NB4 (cell line): Measurements from ENCODE around the gene RAB14.

Experiments
- DNase-seq: peaks from one replicate; pipeline ENCODE4 v3.0.0; 2010; ENCODE audit warnings: low read depth
- H3K4me3 ChIP-seq: one replicate; pipeline ENCODE4 v1.5.1; 2011; ENCODE audit warnings: mild to moderate bottlenecking, low read depth, low read length, moderate library complexity
- MYC ChIP-seq: IDR thresholded peaks from 2 replicates; pipeline ENCODE4 v1.6.1; 2011; ENCODE audit warnings: low read depth, low read length
- POLR2A ChIP-seq: IDR thresholded peaks from 2 replicates; pipeline ENCODE4 v1.6.1; 2011; ENCODE audit warnings: mild to moderate bottlenecking; ENCODE audit not compliant: insufficient read length; ENCODE audit errors: extremely low read depth
- TF ChIP-seq, protein P1 (sequence below): IDR thresholded peaks from 2 replicates; pipeline ENCODE4 v1.6.1; 2011; ENCODE audit warnings: low read depth, low read length
- TF ChIP-seq, protein P2 (sequence below): IDR thresholded peaks from one replicate; pipeline ENCODE4 v1.5.1; 2012; ENCODE audit warnings: low read depth, low read length

Gene RAB14

DNA sequence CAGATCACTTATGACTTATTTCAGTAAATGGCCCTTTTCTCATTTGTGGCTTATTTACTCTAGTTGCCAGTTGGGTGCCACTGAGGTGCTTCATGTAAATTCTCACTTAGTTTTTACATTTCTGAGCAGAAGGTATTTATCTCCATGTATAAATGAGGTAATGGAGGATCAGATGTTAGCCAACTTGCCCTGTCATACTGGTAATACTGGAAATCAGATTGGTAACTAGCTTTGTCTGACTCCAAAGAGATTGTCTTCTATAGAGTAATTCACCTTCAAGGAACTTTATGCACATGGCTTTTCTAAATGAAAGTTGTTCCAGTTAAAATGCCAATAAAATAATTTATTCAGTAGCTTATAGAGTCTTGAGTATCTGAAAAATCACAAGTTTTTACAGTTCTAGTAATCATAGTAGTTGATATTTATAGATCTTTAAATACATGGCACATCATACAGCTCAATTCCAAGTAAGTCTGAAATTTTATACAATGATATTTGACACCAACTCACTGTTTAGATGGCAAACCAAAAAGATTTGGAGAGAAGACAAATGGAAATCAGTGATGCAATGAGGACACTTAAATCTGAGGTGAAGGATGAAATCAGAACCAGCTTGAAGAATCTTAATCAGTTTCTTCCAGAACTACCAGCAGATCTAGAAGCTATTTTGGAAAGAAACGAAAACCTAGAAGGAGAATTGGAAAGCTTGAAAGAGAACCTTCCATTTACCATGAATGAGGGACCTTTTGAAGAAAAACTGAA, 28.8 kb downstream of the RAB14 start:
- no peak overlapping the region for H3K4me3 ChIP-seq
- no peak for DNase-seq
- TF ChIP-seq POLR2A (no peak), MYC (no peak)
- TF ChIP-seq, protein P1, sequence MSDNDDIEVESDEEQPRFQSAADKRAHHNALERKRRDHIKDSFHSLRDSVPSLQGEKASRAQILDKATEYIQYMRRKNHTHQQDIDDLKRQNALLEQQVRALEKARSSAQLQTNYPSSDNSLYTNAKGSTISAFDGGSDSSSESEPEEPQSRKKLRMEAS, result no peak
- TF ChIP-seq, protein P2, sequence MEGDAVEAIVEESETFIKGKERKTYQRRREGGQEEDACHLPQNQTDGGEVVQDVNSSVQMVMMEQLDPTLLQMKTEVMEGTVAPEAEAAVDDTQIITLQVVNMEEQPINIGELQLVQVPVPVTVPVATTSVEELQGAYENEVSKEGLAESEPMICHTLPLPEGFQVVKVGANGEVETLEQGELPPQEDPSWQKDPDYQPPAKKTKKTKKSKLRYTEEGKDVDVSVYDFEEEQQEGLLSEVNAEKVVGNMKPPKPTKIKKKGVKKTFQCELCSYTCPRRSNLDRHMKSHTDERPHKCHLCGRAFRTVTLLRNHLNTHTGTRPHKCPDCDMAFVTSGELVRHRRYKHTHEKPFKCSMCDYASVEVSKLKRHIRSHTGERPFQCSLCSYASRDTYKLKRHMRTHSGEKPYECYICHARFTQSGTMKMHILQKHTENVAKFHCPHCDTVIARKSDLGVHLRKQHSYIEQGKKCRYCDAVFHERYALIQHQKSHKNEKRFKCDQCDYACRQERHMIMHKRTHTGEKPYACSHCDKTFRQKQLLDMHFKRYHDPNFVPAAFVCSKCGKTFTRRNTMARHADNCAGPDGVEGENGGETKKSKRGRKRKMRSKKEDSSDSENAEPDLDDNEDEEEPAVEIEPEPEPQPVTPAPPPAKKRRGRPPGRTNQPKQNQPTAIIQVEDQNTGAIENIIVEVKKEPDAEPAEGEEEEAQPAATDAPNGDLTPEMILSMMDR, result no peak

DNA sequence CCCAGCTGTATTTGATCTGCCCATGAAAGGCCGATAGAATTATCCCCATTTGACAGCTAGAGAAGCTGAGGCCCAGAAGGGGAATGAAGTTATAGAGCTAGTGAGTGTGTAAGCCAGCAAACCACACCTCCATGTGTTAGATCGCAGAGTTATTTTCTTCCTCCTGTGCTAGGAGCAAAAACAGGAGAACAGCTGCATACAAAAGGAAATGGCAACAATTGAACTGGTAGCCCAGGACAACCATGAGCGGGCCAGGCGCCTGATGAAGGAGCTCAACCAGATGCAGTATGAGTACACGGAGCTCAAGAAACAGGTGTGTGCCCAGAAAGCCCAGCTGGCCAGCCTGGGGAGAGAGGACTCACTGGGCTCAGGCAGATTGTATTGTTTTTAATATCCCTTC, 30.4 kb downstream of the RAB14 start:
- H3K4me3 ChIP-seq, result no peak overlapping the region
- no peak for DNase-seq
- TF ChIP-seq MYC (no peak), POLR2A (no peak)
- TF ChIP-seq, protein P2, result no peak
- TF ChIP-seq, protein P1, result no peak

DNA sequence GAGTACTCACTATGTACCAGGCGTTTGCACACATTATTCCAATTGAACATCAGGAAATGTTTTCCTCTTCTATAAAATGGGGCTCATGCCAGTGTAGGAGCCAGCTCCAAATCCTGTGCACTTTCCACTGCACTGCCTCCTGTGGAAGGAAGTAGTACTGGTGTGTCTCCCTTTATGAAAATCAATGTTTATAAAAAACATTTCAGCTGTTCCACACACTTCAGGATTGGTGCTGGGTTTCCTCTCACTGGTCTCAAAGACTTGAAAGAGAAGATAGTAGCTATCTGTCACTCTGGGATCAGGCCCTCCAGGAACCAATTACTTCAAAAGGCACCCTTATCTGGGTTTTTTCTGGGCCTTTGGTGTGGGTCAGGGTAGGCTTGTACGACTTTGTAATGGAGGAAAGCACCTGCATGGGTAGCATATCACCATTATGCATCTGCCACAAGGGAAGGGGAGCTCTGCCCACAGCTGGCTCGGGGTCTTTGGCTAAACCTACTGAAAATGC, 32.5 kb downstream of the RAB14 start:
- TF ChIP-seq, protein P2, result peak; percentile 36
- no peak for TF ChIP-seq MYC
- TF ChIP-seq, protein P1, result no peak
- no peak for TF ChIP-seq POLR2A
- H3K4me3 ChIP-seq, result no peak overlapping the region
- DNase-seq, result no peak

DNA sequence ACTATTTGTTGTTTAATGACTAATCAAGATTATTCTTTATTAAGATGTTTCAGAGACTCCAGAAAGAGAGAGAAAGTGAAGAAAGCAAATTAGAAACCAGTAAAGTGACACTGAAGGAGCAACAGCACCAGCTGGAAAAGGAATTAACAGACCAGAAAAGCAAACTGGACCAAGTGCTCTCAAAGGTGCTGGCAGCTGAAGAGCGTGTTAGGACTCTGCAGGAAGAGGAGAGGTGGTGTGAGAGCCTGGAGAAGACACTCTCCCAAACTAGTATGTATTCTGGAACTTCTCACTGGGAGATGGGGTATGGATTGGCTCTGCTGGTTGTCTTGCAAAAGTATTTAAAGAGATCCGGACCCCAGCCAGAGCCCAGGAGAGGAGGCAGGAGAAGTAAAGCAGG, 33.6 kb downstream of the RAB14 start:
- no peak for TF ChIP-seq POLR2A
- no peak for TF ChIP-seq MYC
- TF ChIP-seq, protein P1, result no peak
- TF ChIP-seq, protein P2, result no peak
- DNase-seq, result no peak

DNA sequence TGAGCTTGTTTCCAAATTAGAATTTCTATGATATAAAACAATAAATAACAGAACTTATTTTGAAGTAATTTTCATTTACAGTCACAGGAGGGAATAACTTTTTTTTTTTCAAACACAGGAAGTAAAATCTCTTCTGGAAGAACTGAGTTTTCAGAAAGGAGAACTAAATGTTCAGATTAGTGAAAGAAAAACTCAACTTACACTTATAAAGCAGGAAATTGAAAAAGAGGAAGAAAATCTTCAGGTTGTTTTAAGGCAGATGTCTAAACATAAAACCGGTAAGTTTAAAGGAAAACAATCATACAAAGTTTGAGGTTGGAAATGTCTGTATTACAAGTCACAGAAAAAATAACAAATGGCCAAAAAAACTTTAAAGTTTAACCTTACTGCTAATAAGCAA, 41.6 kb downstream of the RAB14 start:
- peak; percentile 56 for DNase-seq
- TF ChIP-seq MYC (no peak), POLR2A (no peak)
- TF ChIP-seq, protein P1, result no peak
- TF ChIP-seq, protein P2, result no peak
- no peak overlapping the region for H3K4me3 ChIP-seq

More for the DNA sequence above, 33.6 kb downstream of the RAB14 start:
- H3K4me3 ChIP-seq, result no peak overlapping the region
